HL-60 (cell line): Measurements from ENCODE around the gene GLRX2.

Experiments used
- CTCF ChIP-seq: IDR thresholded peaks from one replicate; pipeline ENCODE4 v1.5.1; 2011; ENCODE audit warnings: low read length, control low read depth, inconsistent platforms; ENCODE audit not compliant: insufficient read depth
- POLR2AphosphoS5 ChIP-seq: IDR thresholded peaks from 2 replicates; pipeline ENCODE4 v1.6.1; 2012; ENCODE audit warnings: low read depth

GRCh38 chr1:193065954-193066353, 39.3 kb downstream of the GLRX2 start:
- no peak for TF ChIP-seq CTCF
- no peak for TF ChIP-seq POLR2AphosphoS5
